GM20000 (cell line): Measurements from ENCODE around the gene SYPL1.
"Not testable (repeated sequence)": the region's sequence is repeated elsewhere in the genome, so short reads cannot be mapped to it uniquely, and the experiment has no call there.

ENCODE experiments used
- DNase-seq: peaks from one replicate; pipeline ENCODE4 v3.0.0; 2012; ENCODE audit warnings: low spot score
- TF ChIP-seq, protein P1 (sequence below): IDR thresholded peaks from 2 replicates; pipeline ENCODE4 v1.5.1; 2012; ENCODE audit warnings: mild to moderate bottlenecking, control low read depth; ENCODE audit errors: extremely low read depth, missing control alignments

The SYPL1 gene

DNA sequence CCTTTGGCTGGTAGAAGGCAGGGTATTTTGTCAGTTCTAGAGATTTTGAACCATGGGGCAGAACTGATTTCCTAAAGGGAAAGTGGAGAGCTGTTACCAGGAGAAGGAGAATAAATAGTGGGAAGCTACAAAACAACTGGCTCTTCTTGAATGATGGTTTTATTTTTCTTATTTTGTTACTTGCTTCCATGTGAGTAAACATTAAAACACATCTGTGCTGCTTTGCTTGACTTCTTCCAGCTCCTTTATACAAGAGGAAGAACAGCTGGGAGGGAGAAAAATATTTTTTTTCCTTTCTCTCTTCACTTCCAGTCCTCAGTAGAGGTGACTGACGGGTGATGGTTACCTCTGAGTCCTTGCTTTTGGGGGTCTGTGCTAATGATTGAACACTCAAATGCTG, 30.0 kb upstream of the SYPL1 start:
- TF ChIP-seq, protein P1, sequence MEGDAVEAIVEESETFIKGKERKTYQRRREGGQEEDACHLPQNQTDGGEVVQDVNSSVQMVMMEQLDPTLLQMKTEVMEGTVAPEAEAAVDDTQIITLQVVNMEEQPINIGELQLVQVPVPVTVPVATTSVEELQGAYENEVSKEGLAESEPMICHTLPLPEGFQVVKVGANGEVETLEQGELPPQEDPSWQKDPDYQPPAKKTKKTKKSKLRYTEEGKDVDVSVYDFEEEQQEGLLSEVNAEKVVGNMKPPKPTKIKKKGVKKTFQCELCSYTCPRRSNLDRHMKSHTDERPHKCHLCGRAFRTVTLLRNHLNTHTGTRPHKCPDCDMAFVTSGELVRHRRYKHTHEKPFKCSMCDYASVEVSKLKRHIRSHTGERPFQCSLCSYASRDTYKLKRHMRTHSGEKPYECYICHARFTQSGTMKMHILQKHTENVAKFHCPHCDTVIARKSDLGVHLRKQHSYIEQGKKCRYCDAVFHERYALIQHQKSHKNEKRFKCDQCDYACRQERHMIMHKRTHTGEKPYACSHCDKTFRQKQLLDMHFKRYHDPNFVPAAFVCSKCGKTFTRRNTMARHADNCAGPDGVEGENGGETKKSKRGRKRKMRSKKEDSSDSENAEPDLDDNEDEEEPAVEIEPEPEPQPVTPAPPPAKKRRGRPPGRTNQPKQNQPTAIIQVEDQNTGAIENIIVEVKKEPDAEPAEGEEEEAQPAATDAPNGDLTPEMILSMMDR, result no peak

DNA sequence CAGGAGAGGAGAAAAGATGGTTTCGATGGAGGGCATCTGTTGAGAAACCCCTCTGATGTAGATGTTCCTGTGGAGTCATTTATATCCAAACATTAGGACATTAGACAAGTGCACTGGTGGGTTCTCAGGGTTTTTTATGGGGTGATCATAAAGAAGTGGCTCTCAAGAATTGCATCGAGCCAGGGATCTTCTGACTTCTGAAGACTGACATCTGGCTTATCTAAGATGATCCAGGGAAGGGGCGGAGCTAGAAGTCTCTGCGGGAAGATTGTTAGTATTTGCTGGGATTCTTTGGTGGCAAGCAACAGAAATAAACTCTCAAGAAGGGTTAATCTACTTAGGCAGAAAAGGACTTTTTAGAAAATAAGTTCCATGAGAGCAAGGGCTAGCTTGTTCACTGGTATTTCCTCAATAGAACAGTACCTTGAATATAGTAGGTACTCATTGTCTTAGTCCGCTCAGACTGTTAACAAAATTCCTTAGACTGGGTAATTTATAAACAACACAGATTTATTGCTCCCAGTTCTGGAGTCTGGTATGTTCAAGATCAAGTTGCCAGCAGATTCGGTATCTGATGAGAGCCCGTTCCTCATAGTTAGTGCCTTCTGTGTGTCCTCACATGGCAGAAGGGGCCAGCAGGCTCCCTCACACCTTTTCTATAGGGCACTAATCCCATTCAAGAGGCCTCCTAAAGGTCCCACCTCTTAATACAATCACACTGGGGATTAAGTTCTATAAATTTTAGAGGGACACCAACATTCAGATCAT, 28.5 kb upstream of the SYPL1 start:
- no peak for DNase-seq
- TF ChIP-seq, protein P1, result no peak

More for the DNA sequence above, 30.0 kb upstream of the SYPL1 start:
- DNase-seq, result no peak

DNA sequence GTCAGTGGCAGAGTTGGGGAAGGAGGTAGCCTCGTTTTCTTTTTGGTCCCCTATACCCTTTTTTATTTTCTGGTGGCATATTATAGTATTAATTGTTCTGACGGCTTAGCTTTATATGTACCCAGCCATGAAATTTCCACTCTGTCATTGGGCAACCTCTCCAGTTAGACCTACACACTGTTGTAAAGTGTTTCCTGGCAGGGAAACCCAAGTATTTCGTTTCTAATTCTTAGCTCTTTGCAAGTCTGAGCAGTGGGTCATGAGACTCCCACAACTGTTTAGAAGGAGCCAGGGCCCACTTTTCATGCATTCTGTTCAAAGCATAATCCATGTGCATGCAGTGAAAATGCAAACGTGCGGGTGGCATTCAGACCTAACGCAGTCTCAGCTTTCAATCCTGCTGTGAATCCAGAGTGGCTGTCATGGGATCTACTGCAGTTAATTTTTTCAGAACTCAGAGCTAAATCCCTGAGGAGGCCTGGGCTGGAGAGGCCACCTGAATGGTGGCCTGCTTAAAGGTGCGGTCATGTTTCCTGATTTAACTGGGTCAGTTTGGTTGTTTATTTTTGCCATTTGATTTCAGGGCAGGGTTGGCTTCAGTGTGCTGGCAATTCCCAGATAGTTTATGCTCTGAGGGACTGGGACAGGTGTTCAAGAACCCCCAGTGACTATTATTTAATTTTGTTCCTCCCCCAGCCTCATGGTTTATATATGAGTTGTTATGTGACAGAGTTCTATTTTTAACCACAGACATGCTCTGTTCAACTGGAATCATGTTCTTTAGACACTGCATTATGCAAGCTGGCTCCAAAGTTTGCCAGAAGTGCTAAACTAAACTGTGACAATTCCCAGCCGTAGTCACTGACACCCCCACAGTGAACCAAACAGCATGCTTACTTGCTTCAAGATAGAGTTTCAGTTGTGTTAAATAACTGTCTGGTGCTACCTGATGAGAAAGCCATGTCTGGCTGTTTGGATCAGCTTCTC, 27.4 kb upstream of the SYPL1 start:
- no peak for DNase-seq

DNA sequence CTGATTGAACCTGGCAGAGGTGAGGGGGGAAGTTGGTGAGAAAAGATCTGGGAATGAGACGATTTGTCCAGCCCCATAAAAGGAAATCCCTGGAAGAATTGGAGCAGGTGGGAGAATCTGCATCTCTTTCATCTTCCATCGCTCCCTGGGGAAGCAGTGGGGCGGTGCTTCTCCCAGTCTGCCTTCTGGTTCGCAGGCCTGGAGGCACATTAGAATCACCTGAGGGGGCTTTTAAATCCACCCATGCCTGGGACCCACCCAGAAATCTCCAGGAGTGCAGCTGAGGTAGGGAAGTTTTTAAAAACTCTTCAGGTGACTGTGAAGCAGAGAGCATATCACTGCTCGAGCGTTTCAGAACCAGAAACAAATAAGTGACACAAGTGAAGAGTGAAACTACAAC, 26.7 kb upstream of the SYPL1 start:
- TF ChIP-seq, protein P1, result no peak
- DNase-seq, result no peak

More for the DNA sequence above, 27.4 kb upstream of the SYPL1 start:
- TF ChIP-seq, protein P1, result no peak

DNA sequence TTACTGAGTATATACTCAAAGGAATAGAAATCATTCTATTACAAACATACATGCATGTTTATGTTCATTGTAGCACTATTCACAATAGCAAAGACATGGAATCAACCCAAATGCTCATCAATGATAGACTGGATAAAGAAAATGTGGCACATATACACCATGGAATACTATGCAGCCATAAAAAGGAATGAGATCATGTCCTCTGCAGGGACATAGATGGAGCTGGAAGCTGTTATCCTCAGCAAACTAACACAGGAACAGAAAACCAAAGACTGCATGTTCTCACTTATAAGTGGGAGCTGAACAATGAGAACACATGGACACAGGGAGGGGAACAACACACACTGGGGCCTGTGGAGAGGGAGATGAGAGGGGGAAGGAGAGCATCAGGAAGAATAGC, 26.1 kb upstream of the SYPL1 start:
- not testable (repeated sequence) for DNase-seq

DNA sequence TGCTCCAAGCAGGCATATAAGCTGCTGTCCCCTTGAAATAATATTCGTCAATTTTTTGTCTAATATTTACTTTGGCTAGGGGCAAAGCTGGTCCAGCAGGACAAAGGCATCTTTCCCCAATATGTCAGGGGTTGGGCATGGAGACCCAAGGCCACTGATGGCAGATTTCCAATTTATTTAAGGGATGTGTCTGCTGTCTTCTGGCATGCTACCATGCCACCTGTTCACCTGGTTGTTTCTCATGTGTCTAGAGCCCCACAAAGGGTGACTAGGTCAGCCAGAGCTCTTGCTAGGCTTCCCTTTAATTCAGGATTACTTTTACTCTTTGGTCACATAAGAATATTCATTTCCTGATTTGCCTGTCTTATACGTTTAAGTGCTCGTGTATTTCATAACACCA, 22.1 kb upstream of the SYPL1 start:
- TF ChIP-seq, protein P1, result no peak
- no peak for DNase-seq

DNA sequence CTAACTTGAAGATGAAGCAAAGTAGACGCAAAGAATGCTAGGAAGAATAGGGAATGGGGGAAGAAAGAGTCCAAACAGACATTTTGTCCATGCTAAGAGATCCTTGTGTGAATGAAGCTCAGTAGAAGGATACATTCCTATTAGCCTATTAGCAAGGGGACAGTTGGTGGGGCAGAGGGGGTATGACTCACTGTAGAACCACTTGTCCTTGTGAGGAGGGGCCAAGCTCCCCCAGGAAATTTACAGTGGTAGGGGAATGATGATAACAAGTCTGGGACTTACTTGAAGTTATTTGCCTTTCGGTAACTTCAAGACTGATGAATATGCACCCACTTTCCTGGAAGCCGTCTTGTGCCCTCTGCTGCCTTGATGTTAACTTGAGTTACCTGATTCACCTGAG, 17.2 kb upstream of the SYPL1 start:
- DNase-seq, result no peak
- TF ChIP-seq, protein P1, result no peak
